ENCODE data around the gene SLC25A42.

GRCh38 chr19:19159534-19159933 is 95.7 kb downstream of the SLC25A42 start:
- TF ChIP-seq CTCF (conservative IDR thresholded peaks at IDR 0.05; ENCODE audit: low read depth, low read length) (no peak), EZH2 (IDR thresholded peaks at IDR 0.05; ENCODE audit: low read length, unreplicated experiment) (no peak)
